Measurements from ENCODE around the gene RNF157.
"Not testable (repeated sequence)": the region's sequence is repeated elsewhere in the genome, so short reads cannot be mapped to it uniquely, and the experiment has no call there.

RNF157 gene

GRCh38 chr17:76268015-76268749 is 27.9 kb upstream of the RNF157 start:
- TF ChIP-seq, protein P1, sequence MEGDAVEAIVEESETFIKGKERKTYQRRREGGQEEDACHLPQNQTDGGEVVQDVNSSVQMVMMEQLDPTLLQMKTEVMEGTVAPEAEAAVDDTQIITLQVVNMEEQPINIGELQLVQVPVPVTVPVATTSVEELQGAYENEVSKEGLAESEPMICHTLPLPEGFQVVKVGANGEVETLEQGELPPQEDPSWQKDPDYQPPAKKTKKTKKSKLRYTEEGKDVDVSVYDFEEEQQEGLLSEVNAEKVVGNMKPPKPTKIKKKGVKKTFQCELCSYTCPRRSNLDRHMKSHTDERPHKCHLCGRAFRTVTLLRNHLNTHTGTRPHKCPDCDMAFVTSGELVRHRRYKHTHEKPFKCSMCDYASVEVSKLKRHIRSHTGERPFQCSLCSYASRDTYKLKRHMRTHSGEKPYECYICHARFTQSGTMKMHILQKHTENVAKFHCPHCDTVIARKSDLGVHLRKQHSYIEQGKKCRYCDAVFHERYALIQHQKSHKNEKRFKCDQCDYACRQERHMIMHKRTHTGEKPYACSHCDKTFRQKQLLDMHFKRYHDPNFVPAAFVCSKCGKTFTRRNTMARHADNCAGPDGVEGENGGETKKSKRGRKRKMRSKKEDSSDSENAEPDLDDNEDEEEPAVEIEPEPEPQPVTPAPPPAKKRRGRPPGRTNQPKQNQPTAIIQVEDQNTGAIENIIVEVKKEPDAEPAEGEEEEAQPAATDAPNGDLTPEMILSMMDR (conservative IDR thresholded peaks at IDR 0.05; ENCODE audit: low read depth, low read length) = no peak
- DNase-seq (ENCODE audit: low read depth) = no peak
- no peak overlapping the region for H3K4me3 ChIP-seq (ENCODE audit: low read length)

DNA sequence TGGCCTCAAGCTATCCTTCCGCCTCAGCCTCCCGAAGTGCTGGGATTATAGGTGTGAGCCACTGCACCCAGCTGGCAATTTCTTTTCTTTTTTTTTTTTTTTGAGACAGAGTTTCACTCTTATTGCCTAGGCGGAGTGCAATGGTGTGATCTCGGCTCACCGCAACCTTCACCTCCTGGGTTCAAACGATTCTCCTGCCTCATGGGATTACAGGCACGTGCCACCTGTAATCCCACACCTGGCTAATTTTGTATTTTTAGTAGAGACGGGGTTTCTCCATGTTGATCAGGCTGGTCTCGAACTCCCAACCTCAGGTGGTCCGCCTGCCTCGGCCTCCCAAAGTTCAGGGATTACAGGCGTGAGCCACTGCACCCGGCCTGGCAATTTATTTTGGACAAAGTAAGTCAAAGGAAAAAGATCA is 27.3 kb upstream of the RNF157 start:
- not testable (repeated sequence) for DNase-seq (ENCODE audit: low read depth); H3K4me3 ChIP-seq (ENCODE audit: low read length)

DNA sequence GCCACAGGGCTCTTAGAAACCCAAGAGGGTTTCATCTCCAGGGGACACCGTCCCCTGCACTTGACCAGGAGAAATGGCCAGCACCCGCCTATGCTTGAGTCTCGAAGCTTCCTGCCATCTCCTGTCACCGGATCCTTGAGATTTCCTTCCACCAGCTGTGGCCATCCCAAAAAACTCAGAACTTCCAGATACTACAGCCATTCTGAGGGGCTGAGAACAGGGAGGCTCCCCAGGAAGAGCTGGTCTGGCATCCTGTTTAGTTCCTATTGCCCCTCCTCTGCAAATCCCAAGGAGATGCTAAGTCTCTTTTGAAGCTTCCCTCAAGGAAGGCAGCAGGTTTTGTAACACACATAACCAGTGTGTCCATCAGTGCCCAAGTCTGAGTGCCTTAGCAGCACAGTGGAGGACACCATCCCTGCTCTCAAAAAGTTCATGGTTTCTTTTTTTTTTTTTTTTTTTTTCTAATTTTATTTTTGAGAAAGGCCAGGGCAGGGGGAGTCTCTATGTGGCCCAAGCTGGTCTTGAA is 26.8 kb upstream of the RNF157 start:
- TF ChIP-seq, protein P1 (conservative IDR thresholded peaks at IDR 0.05; ENCODE audit: low read depth, low read length) = no peak
- peak overlapping the region; percentile 72 for H3K4me3 ChIP-seq (ENCODE audit: low read length)
- no peak for DNase-seq (ENCODE audit: low read depth)

- TF ChIP-seq, protein P1 (conservative IDR thresholded peaks at IDR 0.05; ENCODE audit: low read depth, low read length) = no peak
- peak overlapping the region; percentile 72 for H3K4me3 ChIP-seq (ENCODE audit: low read length)
- no peak for DNase-seq (ENCODE audit: low read depth)
These were observed 26.1 kb upstream of the RNF157 start for GRCh38 chr17:76266244-76266938.

- no peak for DNase-seq (ENCODE audit: low read depth)
- TF ChIP-seq, protein P1 (conservative IDR thresholded peaks at IDR 0.05; ENCODE audit: low read depth, low read length) = no peak
- peak overlapping the region; percentile 72 for H3K4me3 ChIP-seq (ENCODE audit: low read length)
These were observed 25.4 kb upstream of the RNF157 start for GRCh38 chr17:76265624-76266243.

- peak; percentile 97 for DNase-seq (ENCODE audit: low read depth)
- peak within 1 kb of the TSS; percentile 72 for H3K4me3 ChIP-seq (ENCODE audit: low read length)
- TF ChIP-seq, protein P1 (conservative IDR thresholded peaks at IDR 0.05; ENCODE audit: low read depth, low read length) = no peak
These were observed 24.7 kb upstream of the RNF157 start, which contains the start of gene UBALD2 for GRCh38 chr17:76264755-76265623. UBALD2 (plus strand) TSS chr17:76265348; CDS start chr17:76265506, 158 bp downstream.

DNA sequence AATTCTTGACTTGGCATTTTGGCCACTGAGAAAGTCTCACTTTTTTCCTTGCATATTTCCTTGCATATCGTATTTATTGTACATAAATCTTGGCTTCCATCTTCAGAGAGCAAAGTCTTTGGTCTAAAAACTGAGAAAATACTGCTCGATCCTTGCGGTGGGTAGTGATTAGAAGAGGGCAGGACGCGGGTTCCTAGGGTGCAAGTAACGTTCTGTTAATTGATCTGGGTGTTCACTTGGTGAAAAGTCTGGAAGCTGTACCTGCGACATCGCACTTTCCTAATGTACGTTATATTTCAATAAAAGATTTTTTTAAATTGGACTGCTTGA is 24.1 kb upstream of the RNF157 start:
- no peak overlapping the region for H3K4me3 ChIP-seq (ENCODE audit: low read length)
- TF ChIP-seq, protein P1 (conservative IDR thresholded peaks at IDR 0.05; ENCODE audit: low read depth, low read length) = no peak
- no peak for DNase-seq (ENCODE audit: low read depth)
